Left renal cortex interstitium (tissue), 4 donors: Measurements from ENCODE around the gene ELK4. TPM values are rescaled to one million over a fixed set of nuclear protein-coding genes. Genes with fewer than 3 reads are reported as not detected.

Source experiments
- DNase-seq, 4 donors: peaks; one replicate each; pipeline ENCODE4 v3.0.0-alpha.2; 2013; ENCODE audit warnings: low read depth in 4 of 4, low spot score in 2 of 4, missing footprints in 1 of 4
- polyA plus RNA-seq, 4 donors: library from polyadenylated mRNA; unstranded; fragments of 120-200 nt; gene quantifications; one replicate each; pipeline ENCODE4 v1.2.1, GENCODE V29; 2013; ENCODE audit not compliant: insufficient read length in 4 of 4

The ELK4 gene
- polyA plus RNA-seq, 4 donors, result 13.7 to 26.0 (median 18.0) TPM

- no peak for DNase-seq
Observed at GRCh38 chr1:205569411-205570172, 62.2 kb downstream of the ELK4 start.

GRCh38 chr1:205568469-205569361, 63.1 kb downstream of the ELK4 start:
- no peak for DNase-seq

- no peak for DNase-seq
Observed at GRCh38 chr1:205568135-205568468, 63.7 kb downstream of the ELK4 start.

GRCh38 chr1:205567716-205568115, 64.1 kb downstream of the ELK4 start:
- DNase-seq, result no peak

GRCh38 chr1:205565799-205566198, 66.0 kb downstream of the ELK4 start:
- no peak for DNase-seq

- no peak for DNase-seq
Observed at GRCh38 chr1:205563927-205564441, 67.8 kb downstream of the ELK4 start.

- DNase-seq, result no peak
Observed at GRCh38 chr1:205561501-205562203, 70.2 kb downstream of the ELK4 start.

Other genes with a start within 250 kb of the ELK4 start
- 1 to 10 TPM; 1.7 to 3.8 (median 3.0) TPM for gene LEMD1, start 210.0 kb downstream of the ELK4 start, polyA plus RNA-seq
- 1 to 10 TPM; 1.6 to 4.1 (median 2.4) TPM for gene BLACAT1, start 176.0 kb downstream of the ELK4 start, polyA plus RNA-seq
- 10 to 100 TPM; 18.9 to 39.5 (median 29.7) TPM for gene CDK18, start 127.3 kb downstream of the ELK4 start, polyA plus RNA-seq
- 10 to 100 TPM in 1 of 4 donors, 1 to 10 TPM in 3; 8.2 to 11.1 (median 8.7) TPM for gene SLC45A3, start 48.5 kb upstream of the ELK4 start, polyA plus RNA-seq
- gene NUCKS1, start 118.2 kb upstream of the ELK4 start, polyA plus RNA-seq, result 100 to 1,000 TPM; 370 to 432 (median 416) TPM
- 10 to 100 TPM; 22.1 to 40.6 (median 30.5) TPM for gene RAB29, start 143.5 kb upstream of the ELK4 start, polyA plus RNA-seq
- gene SLC41A1, start 181.2 kb upstream of the ELK4 start, polyA plus RNA-seq, result 10 to 100 TPM; 24.5 to 34.0 (median 30.7) TPM
- gene PM20D1, start 218.1 kb upstream of the ELK4 start, polyA plus RNA-seq, result 1 to 10 TPM in 3 of 4 donors, under 1 TPM in 1; 0.24 to 4.1 (median 2.2) TPM